T-cell (primary cell): Measurements from ENCODE around the gene TSPEAR. TPM values are rescaled to one million over a fixed set of nuclear protein-coding genes. Genes with fewer than 3 reads are reported as not detected.
A peak's percentile ranks its signal among the peaks of the same experiment; 100 is the strongest.

Experiments
- ATAC-seq, 4 experiments: fragments of 200-7000 bp in 3 of 4; fragments of 150-1000 bp in 1 of 4; cut with Tn5 transposase; replicated peaks in 1 of 4; 1 replicate in 3 of 4; 2 replicates in 1 of 4; pipeline ENCODE4 v1.10.0; 2021; ENCODE audit warnings: moderate library complexity in 3 of 4, mild to moderate bottlenecking in 2 of 4, moderate number of reproducible peaks in 1 of 4
- CTCF ChIA-PET, 2 donors: fragments of 300-600 bp; sonication (Branson Sonifier 250); formaldehyde crosslinking; loops; one replicate each; lab custom pipeline; 2022; ENCODE audit warnings: antibody characterized with exemption in 2 of 2; lab: Charles Lee
- POLR2A ChIA-PET, 2 donors: fragments of 300-600 bp; sonication (Branson Sonifier 250); formaldehyde crosslinking; loops; one replicate each; lab custom pipeline; 2022; ENCODE audit warnings: antibody characterized with exemption in 2 of 2; lab: Charles Lee
- DNase-seq, 35 experiments: peaks; one replicate each; pipeline versions ENCODE4 v3.0.0 to v3.0.0-alpha.2; 2013 to 2023
- H3K27ac ChIP-seq: one replicate; pipeline ENCODE4 v1.5.1; 2013; ENCODE audit warnings: low read length
- H3K27me3 ChIP-seq, 2 experiments: replicated peaks in 1 of 2; 1 replicate in 1 of 2; 2 replicates in 1 of 2; pipeline versions ENCODE4 v1.6.1 to v1.7.0; 2013; ENCODE audit warnings: low read length in 1 of 2, mixed read lengths in 1 of 2; ENCODE audit not compliant: control insufficient read depth in 2 of 2, insufficient read depth in 2 of 2; ENCODE audit errors: extremely low read depth in 1 of 2
- H3K36me3 ChIP-seq, 2 donors: 1 replicate in 1 of 2; 2 replicates in 1 of 2; pipeline versions ENCODE4 v1.6.1 to v1.7.0; 2013; ENCODE audit warnings: low read length in 1 of 2; ENCODE audit not compliant: control insufficient read depth in 2 of 2, insufficient read depth in 1 of 2; ENCODE audit errors: extremely low read depth in 1 of 2
- H3K4me1 ChIP-seq, 2 experiments: 1 replicate in 1 of 2; 2 replicates in 1 of 2; pipeline versions ENCODE4 v1.6.1 to v1.7.0; 2013; ENCODE audit warnings: low read length in 2 of 2, mixed read lengths in 1 of 2; ENCODE audit not compliant: insufficient read depth in 2 of 2, control insufficient read depth in 1 of 2; ENCODE audit errors: extremely low read depth in 1 of 2
- H3K4me3 ChIP-seq, 2 donors: 1 replicate in 1 of 2; 2 replicates in 1 of 2; pipeline versions ENCODE4 v1.5.1 to v1.7.0; 2013; ENCODE audit warnings: mild to moderate bottlenecking in 2 of 2, low read length in 1 of 2, moderate library complexity in 1 of 2; ENCODE audit not compliant: control insufficient read depth in 1 of 2; ENCODE audit errors: extremely low read depth in 1 of 2
- H3K9me3 ChIP-seq: 2 replicates; pipeline ENCODE4 v1.7.0; 2013
- H3K27ac Mint-ChIP-seq, 2 donors: one replicate each; pipeline ENCODE4 v1.8.0; 2020 to 2021; ENCODE audit warnings: mild to moderate bottlenecking in 2 of 2, mixed read lengths in 2 of 2
- H3K27me3 Mint-ChIP-seq, 2 donors: one replicate each; pipeline ENCODE4 v1.8.0; 2021 to 2022; ENCODE audit warnings: mixed read lengths in 2 of 2
- H3K36me3 Mint-ChIP-seq: one replicate; pipeline ENCODE4 v1.8.0; 2021; ENCODE audit warnings: mixed read lengths
- H3K4me1 Mint-ChIP-seq, 3 donors: one replicate each; pipeline ENCODE4 v1.8.0; 2020 to 2022; ENCODE audit warnings: mixed read lengths in 3 of 3, mild to moderate bottlenecking in 1 of 3
- H3K4me3 Mint-ChIP-seq, 3 donors: one replicate each; pipeline ENCODE4 v1.8.0; 2020 to 2022; ENCODE audit warnings: mild to moderate bottlenecking in 3 of 3, mixed read lengths in 3 of 3, moderate library complexity in 3 of 3
- H3K9me3 Mint-ChIP-seq, 3 donors: one replicate each; pipeline ENCODE4 v1.8.0; 2020 to 2022; ENCODE audit warnings: mixed read lengths in 3 of 3
- WGBS: methylation state at CpG from one replicate; pipeline ENCODE4 v1.1.5; 2013; ENCODE audit warnings: missing lambda C conversion rate; ENCODE audit not compliant: insufficient coverage; 5-methylcytosine and 5-hydroxymethylcytosine counted together
- total RNA-seq, 35 experiments: library from RNA in 6 of 35; stranded (reverse) in 6 of 35; fragments of 120-200 nt in 1 of 35; gene quantifications; one replicate each; pipeline versions ENCODE4 v1.2.1 to v1.2.4 and lab custom pipeline; 2013 to 2026

Gene TSPEAR
- total RNA-seq, 5 donors from 2014 or later (not counting 1 experiment from before 2014, with no cell fraction given) = not detected

DNA sequence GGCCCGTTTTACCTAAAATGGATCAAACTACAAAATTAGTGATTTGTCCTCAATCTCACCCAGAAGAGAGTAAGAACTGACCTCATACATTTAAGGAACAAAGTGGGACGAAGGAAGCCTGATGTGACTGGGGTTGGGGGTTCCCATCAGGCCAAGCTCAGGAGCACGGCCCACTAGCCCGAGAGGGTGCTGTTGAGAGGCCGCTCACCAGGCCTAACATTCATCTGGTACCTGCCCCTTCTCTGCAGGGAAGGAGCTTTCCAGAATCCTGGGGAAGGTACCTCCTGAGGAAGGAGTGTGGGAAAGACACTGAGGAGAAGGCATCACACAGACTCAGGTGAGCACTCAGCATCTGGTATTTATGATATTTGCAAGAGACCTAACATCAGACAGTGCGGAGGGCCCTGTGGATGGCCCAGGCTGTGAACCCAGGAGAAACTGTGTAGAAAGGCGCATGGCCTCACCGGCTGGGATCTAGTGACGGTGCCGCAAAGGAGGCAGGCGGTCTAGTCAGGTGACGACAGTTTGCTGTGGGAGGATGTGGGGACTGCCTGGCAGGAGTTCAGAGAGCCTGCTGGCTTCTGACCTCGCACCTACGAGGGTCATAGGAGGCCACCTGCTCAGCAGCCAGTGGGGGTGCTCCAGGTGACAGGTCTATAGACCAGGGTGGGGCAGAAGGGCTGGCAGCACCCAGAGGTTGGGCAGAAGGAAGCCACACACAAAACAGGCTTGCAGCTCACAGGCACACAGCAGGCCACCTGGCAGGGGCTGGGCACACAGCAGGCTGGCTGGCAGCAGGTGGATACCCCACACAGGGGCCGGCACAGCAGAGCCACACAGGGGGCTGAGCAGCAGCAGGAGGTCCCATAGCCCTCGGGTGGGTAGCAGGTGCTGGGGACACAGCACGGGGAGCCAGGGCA is 57.5 kb downstream of the TSPEAR start:
- Mint-ChIP-seq H3K4me1 (peaks cover 47 to 63% (median 54%) of the 10 kb centered on the region in 3 donors), H3K36me3 (peaks cover 14% of the 10 kb centered on the region), H3K9me3 (peaks cover 10 to 16% (median 14%) of the 10 kb centered on the region in 3 donors), H3K27ac (peak overlapping the region; percentile 82 to 92), H3K4me3 (peak overlapping the region; percentile 21 to 65 (median 25)), H3K27me3 (no peaks in the 10 kb centered on the region)
- ChIA-PET CTCF (interaction anchor here in 1 of 2 donors (0.7 to 1.0 kb wide), 2 partner anchors 35 kb away, joined by 3 to 4 read pairs; no protein-coding TSS in a partner anchor), POLR2A (no interaction called here)
- H3K27ac ChIP-seq = peak overlapping the region; percentile 82
- peak; percentile 32 to 86 (median 76) for DNase-seq
- no peak overlapping the region for H3K4me3 ChIP-seq
- no peaks in the 10 kb centered on the region for H3K9me3 ChIP-seq
- WGBS = 46% methylated on average over 13 of the region's 17 CpGs
- H3K4me1 ChIP-seq = peaks cover 0 to 59% of the 10 kb centered on the region in 2 experiments
- ATAC-seq = peak; percentile 23 to 70 (median 59)
- no peaks in the 10 kb centered on the region for H3K27me3 ChIP-seq
- H3K36me3 ChIP-seq = no peaks in the 10 kb centered on the region

DNA sequence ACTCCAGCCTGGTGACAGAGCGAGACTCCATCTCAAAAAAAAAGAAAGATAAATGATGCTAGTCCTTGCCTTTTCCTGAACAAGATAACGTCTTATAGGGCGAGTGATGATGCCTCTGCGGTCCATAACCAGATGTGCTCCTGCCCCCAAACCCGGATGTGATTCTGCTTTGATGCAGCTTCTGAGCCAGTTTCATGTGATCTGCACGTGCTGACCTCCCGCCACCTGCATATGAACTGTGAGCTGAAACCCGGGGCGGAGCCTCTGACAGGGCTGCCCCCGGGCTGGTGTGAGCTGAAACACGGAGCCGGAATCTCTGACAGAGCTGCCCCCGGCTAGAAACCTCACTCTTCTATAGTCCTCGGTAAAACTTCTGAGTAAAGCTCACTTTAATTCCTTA is 58.2 kb downstream of the TSPEAR start:
- H3K4me3 ChIP-seq = no peak overlapping the region
- ATAC-seq (no peak), DNase-seq (peak in 2 of 35 experiments; percentile 10 to 21)
- H3K9me3 Mint-ChIP-seq = peaks cover 10 to 16% (median 14%) of the 10 kb centered on the region in 3 donors
- H3K4me3 Mint-ChIP-seq = no peak overlapping the region
- peaks cover 39 to 55% (median 46%) of the 10 kb centered on the region in 3 donors for H3K4me1 Mint-ChIP-seq
- H3K27ac ChIP-seq = peak overlapping the region; percentile 82
- H3K27me3 Mint-ChIP-seq = no peaks in the 10 kb centered on the region
- H3K27ac Mint-ChIP-seq = peak overlapping the region; percentile 28 to 92
- H3K4me1 ChIP-seq = peaks cover 0 to 51% of the 10 kb centered on the region in 2 experiments
- H3K36me3 ChIP-seq = no peaks in the 10 kb centered on the region
- no peaks in the 10 kb centered on the region for H3K9me3 ChIP-seq
- CTCF ChIA-PET = interaction anchor here in 1 of 2 donors (0.7 kb wide), 1 partner anchor 34 kb away, joined by 3 read pairs; no protein-coding TSS in a partner anchor
- H3K27me3 ChIP-seq = no peaks in the 10 kb centered on the region
- WGBS = 91% methylated on average over 11 of the region's 14 CpGs
- POLR2A ChIA-PET = no interaction called here
- H3K36me3 Mint-ChIP-seq = peaks cover 14% of the 10 kb centered on the region

DNA sequence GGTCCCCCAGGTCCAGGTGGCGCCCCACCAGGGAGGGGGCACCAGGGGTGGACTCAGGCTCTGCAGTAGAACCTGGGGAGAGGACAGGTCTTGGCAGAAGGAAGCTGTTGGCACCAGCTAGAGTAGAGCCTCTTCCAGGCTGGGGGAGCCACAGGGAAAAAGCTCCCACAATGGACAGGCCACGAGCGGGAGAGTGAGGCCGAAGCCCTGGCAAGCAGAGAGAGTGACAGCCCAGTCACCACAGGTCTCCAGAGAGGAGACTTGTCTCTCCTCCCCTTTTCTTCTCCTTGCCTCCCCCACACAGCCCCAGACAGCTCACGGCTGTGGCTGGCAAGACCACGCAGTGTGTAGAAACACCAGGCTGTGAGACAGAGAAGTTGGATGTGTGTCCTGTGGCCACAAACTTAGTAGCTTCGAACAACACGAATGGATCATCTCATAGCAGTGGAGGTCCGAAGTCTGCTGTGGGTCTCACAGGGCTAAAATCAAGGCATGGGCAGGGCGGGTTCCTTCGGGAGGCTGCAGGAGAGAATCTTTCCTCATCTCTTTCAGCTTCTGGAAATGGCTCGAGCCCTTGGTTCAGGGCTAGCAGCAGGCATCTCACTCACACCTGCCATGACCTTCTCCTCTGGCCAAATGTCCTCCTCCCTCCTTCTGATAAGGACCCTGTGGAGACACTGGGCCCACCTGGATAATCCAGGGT is 60.2 kb downstream of the TSPEAR start:
- ATAC-seq (no peak), DNase-seq (no peak)
- Mint-ChIP-seq H3K36me3 (peaks cover 1% of the 10 kb centered on the region), H3K9me3 (peaks cover under 1% of the 10 kb centered on the region in 3 donors), H3K4me3 (no peak overlapping the region), H3K27ac (peak overlapping the region in 1 of 2 donors; percentile 28), H3K27me3 (no peaks in the 10 kb centered on the region), H3K4me1 (peaks cover 26 to 40% (median 27%) of the 10 kb centered on the region in 3 donors)
- H3K27me3 ChIP-seq = no peaks in the 10 kb centered on the region
- WGBS = 89% methylated on average over 11 of the region's 12 CpGs
- no peaks in the 10 kb centered on the region for H3K36me3 ChIP-seq
- no peak overlapping the region for H3K27ac ChIP-seq
- ChIA-PET POLR2A (interaction anchor here in 1 of 2 donors (0.5 to 0.8 kb wide), 2 partner anchors 35 to 1774 kb away, joined by 3 to 7 read pairs; no protein-coding TSS in a partner anchor), CTCF (no interaction called here)
- H3K9me3 ChIP-seq = no peaks in the 10 kb centered on the region
- H3K4me1 ChIP-seq = peaks cover 0 to 33% of the 10 kb centered on the region in 2 experiments
- H3K4me3 ChIP-seq = no peak overlapping the region

DNA sequence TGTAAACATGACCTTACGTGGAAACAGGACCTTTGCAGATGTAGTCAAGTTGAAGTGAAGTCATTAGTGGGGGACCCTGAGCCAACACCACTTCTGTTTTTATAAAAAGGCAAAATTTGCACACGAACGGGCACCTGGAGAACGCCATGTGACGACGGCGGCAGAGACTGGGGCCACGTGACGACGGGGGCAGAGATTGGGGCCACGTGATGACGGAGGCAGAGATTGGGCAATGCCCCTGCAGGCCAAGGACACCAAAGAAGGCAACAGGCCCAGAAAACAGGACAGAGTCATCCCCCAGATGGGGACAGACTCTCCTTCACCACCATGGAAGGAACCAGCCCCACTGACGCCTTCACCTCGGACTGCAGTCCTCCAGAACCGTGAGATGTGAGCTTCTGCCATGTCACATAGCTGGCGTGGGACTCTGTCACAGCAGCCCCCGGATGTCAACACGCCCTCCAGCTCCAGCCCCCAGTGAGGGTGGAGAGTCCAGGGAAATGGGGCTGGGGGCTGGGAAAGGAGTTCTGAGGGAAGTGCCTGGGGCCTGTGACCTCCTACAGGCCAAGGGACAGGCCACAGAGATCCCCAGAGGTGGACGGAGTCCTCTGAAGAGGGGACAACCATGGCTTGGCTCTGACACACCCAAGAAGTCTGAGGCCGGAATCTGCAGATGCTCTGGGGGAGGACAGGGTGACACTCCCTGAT is 61.0 kb downstream of the TSPEAR start:
- Mint-ChIP-seq H3K36me3 (no peaks in the 10 kb centered on the region), H3K27me3 (no peaks in the 10 kb centered on the region), H3K4me3 (no peak overlapping the region), H3K9me3 (no peaks in the 10 kb centered on the region), H3K27ac (peak overlapping the region in 1 of 2 donors; percentile 63), H3K4me1 (peaks cover 21 to 34% (median 24%) of the 10 kb centered on the region in 3 donors)
- 87% methylated on average over 14 of the region's 20 CpGs for WGBS
- POLR2A ChIA-PET = no interaction called here
- Histone ChIP-seq H3K4me1 (peaks cover 0 to 26% of the 10 kb centered on the region in 2 experiments), H3K4me3 (no peak overlapping the region), H3K36me3 (no peaks in the 10 kb centered on the region), H3K27ac (no peak overlapping the region), H3K9me3 (no peaks in the 10 kb centered on the region), H3K27me3 (no peaks in the 10 kb centered on the region)
- CTCF ChIA-PET = no interaction called here
- DNase-seq (no peak), ATAC-seq (no peak)

DNA sequence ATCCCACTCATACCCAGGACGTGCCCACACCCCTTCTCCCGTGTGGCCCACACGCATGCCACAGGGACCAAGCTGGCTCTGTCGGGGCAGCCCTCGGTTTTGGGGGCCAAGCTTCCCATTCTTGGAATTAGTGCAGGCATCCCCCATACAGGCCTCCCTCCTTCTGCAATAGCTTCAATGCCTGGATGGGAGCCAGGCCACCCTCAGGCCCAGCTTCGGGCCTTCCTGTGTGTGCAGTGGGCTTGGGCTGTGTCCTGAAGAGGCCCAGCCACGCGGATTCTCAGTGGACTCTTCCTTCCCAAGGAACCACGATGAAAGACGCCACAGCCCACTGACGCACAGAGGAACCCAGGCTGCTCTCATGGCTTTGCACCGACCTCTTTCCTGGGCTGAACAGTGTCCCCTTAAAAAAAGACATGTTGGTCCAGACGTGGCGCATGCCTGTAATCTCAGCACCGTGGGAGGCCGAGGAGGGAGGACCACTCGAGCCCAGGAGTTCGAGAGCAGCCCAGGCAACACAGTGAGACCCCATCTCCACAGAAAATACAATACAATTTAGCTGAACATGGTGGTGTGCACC is 61.8 kb downstream of the TSPEAR start:
- H3K9me3 Mint-ChIP-seq = peaks cover 0 to 6% (median 5%) of the 10 kb centered on the region in 3 donors
- Histone ChIP-seq H3K27me3 (no peaks in the 10 kb centered on the region), H3K4me3 (no peak overlapping the region), H3K36me3 (no peaks in the 10 kb centered on the region), H3K9me3 (no peaks in the 10 kb centered on the region), H3K4me1 (peaks cover 0 to 18% of the 10 kb centered on the region in 2 experiments), H3K27ac (no peak overlapping the region)
- H3K4me3 Mint-ChIP-seq = no peak overlapping the region
- WGBS = 98% methylated on average over 14 of the region's 18 CpGs
- peaks cover 5% of the 10 kb centered on the region for H3K36me3 Mint-ChIP-seq
- H3K27ac Mint-ChIP-seq = peak overlapping the region in 1 of 2 donors; percentile 64
- ChIA-PET CTCF (no interaction called here), POLR2A (no interaction called here)
- DNase-seq = no peak
- no peaks in the 10 kb centered on the region for H3K27me3 Mint-ChIP-seq
- H3K4me1 Mint-ChIP-seq = peaks cover 14 to 26% (median 20%) of the 10 kb centered on the region in 3 donors
- ATAC-seq = no peak
